Breast epithelium (tissue), 4 donors: ENCODE data around the gene ALK. TPM values are rescaled to one million over a fixed set of nuclear protein-coding genes. Genes with fewer than 3 reads are reported as not detected.

ENCODE experiments used
- DNase-seq, 2 donors: peaks; one replicate each; pipeline ENCODE4 v3.0.0-alpha.2; 2019; ENCODE audit warnings: low spot score in 2 of 2
- H3K27ac ChIP-seq, 2 donors: fragments of 200-600 bp; sonication (generic) in 1 of 2; one replicate each; pipeline ENCODE4 v1.5.1; 2016 to 2019; ENCODE audit warnings: mild to moderate bottlenecking in 1 of 2
- H3K27me3 ChIP-seq, 2 donors: fragments of 200-600 bp; sonication (generic) in 1 of 2; one replicate each; pipeline versions ENCODE4 v1.5.1 to v1.6.0; 2017 to 2019; ENCODE audit warnings: control low read depth in 1 of 2, mild to moderate bottlenecking in 1 of 2
- H3K36me3 ChIP-seq: fragments of 200-600 bp; one replicate; pipeline ENCODE4 v1.5.1; 2019
- H3K4me1 ChIP-seq, 2 donors: fragments of 200-600 bp; sonication (generic); one replicate each; pipeline ENCODE4 v1.5.1; 2016 to 2019; ENCODE audit warnings: control low read depth in 1 of 2
- H3K4me3 ChIP-seq, 3 donors: fragments of 200-600 bp; sonication (generic); 1 replicate in 2 of 3; 2 replicates in 1 of 3; pipeline ENCODE4 v1.5.1; 2016 to 2019; ENCODE audit warnings: mild to moderate bottlenecking in 3 of 3, moderate library complexity in 2 of 3
- H3K9me3 ChIP-seq, 2 donors: fragments of 200-600 bp; sonication (generic) in 1 of 2; one replicate each; pipeline ENCODE4 v1.5.1; 2016 to 2019; ENCODE audit warnings: control low read depth in 1 of 2
- POLR2A ChIP-seq: fragments of 450-650 bp; IDR thresholded peaks from one replicate; pipeline ENCODE4 v1.6.1; 2016; ENCODE audit warnings: antibody characterized with exemption, mild to moderate bottlenecking, moderate library complexity
- POLR2AphosphoS5 ChIP-seq, 3 donors: sonication (generic); formaldehyde crosslinking; IDR thresholded peaks; one replicate each; pipeline ENCODE4 v1.6.1; 2017; ENCODE audit warnings: antibody characterized with exemption in 3 of 3
- intact Hi-C: fragments of 100-400 bp; cut with DNase I; formaldehyde crosslinking; loops from one replicate; pipeline ENCODE4 v1.15.1; 2023; ENCODE audit warnings: low total_unique reads
- total RNA-seq, 3 donors: library from RNA; depleted of rRNA; stranded (reverse); fragments of >200 nt; gene quantifications; one replicate each; pipeline ENCODE4 v1.1.0, GENCODE V29; 2016
- TF ChIP-seq, protein P1 (sequence below), 3 donors: fragments of 450-650 bp; IDR thresholded peaks; one replicate each; pipeline ENCODE4 v1.5.1; 2016 to 2017; ENCODE audit warnings: antibody characterized with exemption in 3 of 3, mild to moderate bottlenecking in 3 of 3, moderate library complexity in 3 of 3

ALK gene
- total RNA-seq, 3 donors from 2014 or later = 0.33 to 5.6 (median 0.64) TPM

DNA sequence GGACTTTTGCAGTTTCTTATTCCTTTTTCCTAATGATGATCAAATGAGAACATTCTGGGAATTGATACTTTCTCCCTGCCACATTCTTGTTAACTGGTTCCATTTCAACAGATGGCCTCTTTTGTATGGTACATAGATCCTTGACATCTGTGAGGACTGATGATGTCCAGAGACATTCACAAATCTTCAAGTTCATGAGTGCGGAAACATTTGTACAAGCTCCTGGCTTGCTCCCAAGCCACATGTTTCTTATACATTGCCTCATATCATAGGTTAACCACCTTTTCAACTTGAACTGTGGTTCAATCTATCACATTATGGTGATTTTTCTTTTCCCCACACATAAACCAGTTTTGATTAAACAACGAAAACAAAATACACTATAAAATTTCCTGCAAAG lies 538.9 kb downstream of the ALK start:
- Histone ChIP-seq H3K4me1 (no peaks in the 10 kb centered on the region), H3K27me3 (no peaks in the 10 kb centered on the region), H3K27ac (no peak overlapping the region), H3K9me3 (no peaks in the 10 kb centered on the region), H3K36me3 (no peaks in the 10 kb centered on the region), H3K4me3 (no peak overlapping the region)
- no peak for DNase-seq
- intact Hi-C loops = loop anchor here (2.0 kb wide), 1 partner anchor 56 kb away; no protein-coding TSS in a partner anchor
- TF ChIP-seq POLR2AphosphoS5 (IDR thresholded peaks at IDR 0.05) (no peak), POLR2A (no peak)
- TF ChIP-seq, protein P1, sequence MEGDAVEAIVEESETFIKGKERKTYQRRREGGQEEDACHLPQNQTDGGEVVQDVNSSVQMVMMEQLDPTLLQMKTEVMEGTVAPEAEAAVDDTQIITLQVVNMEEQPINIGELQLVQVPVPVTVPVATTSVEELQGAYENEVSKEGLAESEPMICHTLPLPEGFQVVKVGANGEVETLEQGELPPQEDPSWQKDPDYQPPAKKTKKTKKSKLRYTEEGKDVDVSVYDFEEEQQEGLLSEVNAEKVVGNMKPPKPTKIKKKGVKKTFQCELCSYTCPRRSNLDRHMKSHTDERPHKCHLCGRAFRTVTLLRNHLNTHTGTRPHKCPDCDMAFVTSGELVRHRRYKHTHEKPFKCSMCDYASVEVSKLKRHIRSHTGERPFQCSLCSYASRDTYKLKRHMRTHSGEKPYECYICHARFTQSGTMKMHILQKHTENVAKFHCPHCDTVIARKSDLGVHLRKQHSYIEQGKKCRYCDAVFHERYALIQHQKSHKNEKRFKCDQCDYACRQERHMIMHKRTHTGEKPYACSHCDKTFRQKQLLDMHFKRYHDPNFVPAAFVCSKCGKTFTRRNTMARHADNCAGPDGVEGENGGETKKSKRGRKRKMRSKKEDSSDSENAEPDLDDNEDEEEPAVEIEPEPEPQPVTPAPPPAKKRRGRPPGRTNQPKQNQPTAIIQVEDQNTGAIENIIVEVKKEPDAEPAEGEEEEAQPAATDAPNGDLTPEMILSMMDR (IDR thresholded peaks at IDR 0.05) = no peak

DNA sequence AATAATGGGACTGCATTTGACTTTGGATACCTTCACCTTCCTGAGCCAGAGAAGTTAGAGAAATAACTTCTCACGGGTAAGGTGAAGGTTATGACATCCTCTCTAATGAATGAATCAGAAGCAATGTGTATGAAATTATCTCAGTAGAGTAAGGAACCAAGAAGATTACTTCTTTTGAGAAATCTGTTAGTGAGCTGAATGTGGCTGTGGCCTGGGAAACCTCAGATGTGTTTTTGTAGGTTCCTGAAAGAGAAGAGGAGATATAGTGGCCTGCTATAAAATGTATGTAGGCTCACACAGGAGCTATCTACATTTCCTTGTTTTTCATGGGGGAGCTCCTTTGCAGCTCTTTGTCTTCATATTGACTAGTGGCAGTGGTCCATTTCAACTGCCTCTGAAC lies 543.6 kb downstream of the ALK start:
- no peak for DNase-seq

DNA sequence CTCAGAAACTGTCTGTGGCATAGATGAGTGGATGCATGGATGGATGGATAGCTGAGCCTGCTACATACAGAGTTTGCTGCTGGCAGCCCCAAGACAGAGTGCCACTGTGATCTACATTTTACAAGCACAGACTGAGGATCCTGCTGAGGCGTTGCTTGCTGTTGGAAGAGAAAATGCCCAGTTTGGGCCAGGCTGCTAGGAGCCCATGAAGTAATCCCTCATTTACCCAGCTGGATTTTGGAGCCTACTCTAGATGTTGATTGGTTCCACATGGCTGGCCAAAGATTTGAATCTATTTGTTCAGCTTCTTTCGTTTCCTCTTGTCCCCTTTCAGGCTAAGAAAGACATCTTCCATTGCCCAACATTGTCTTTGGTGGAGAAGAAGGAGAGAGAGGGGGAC lies 544.8 kb downstream of the ALK start:
- Histone ChIP-seq H3K27ac (no peak overlapping the region), H3K9me3 (no peaks in the 10 kb centered on the region), H3K4me3 (no peak overlapping the region), H3K27me3 (no peaks in the 10 kb centered on the region), H3K4me1 (no peaks in the 10 kb centered on the region), H3K36me3 (no peaks in the 10 kb centered on the region)
- TF ChIP-seq POLR2A (no peak), POLR2AphosphoS5 (IDR thresholded peaks at IDR 0.05) (no peak)
- TF ChIP-seq, protein P1 (IDR thresholded peaks at IDR 0.05) = no peak
- intact Hi-C loops = no loop called here
- DNase-seq = no peak

More for the DNA sequence above, 543.6 kb downstream of the ALK start:
- no peak overlapping the region for H3K4me3 ChIP-seq
- no peaks in the 10 kb centered on the region for H3K4me1 ChIP-seq
- TF ChIP-seq POLR2AphosphoS5 (IDR thresholded peaks at IDR 0.05) (no peak), POLR2A (no peak)
- TF ChIP-seq, protein P1 (IDR thresholded peaks at IDR 0.05) = no peak
- H3K27me3 ChIP-seq = no peaks in the 10 kb centered on the region
- no peak overlapping the region for H3K27ac ChIP-seq
- no peaks in the 10 kb centered on the region for H3K36me3 ChIP-seq
- intact Hi-C loops = no loop called here
- H3K9me3 ChIP-seq = no peaks in the 10 kb centered on the region

DNA sequence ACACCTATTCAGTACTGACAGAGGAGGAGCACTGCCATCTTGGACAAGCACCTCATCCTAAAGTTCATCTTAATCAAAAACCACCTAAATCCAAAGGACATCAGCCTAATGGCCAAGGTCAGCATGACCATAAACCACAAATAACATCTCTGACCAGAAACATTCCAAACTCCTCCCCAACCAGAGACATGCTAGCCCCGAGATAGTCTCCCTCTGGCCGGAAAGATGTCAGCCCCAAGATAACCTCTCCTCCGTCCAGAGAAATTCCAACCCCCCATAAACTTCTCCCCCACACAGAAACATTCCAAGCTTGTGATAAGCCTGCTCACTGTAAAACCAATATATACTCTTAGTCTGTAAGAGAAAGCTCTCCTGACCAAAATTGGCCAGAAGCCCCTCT lies 545.5 kb downstream of the ALK start:
- Histone ChIP-seq H3K36me3 (no peaks in the 10 kb centered on the region), H3K4me1 (no peaks in the 10 kb centered on the region), H3K4me3 (no peak overlapping the region), H3K9me3 (no peaks in the 10 kb centered on the region), H3K27me3 (no peaks in the 10 kb centered on the region), H3K27ac (no peak overlapping the region)
- TF ChIP-seq, protein P1 (IDR thresholded peaks at IDR 0.05) = no peak
- no peak for TF ChIP-seq POLR2AphosphoS5 (IDR thresholded peaks at IDR 0.05)
- no peak for TF ChIP-seq POLR2A
- DNase-seq = no peak
- intact Hi-C loops = no loop called here

DNA sequence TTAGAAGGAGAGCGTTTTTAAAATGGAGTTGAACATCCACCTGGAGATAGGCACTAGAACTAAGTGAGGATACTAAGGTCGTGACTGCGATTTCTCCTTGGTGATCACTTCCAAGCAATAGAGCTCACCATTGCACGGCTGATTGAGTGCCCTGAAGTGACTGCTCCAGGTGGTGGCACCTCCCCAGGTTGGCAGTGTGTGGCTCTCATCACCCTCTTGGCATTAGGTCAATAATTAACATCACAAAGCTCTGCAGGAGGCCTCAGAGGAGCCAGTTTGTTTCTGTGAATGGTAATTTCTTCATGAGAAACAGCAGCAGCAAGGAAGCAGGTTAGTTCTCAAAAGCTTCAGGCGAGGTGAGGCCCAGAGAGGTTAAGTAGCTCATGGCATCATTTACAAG lies 546.6 kb downstream of the ALK start:
- intact Hi-C loops = no loop called here

More for the DNA sequence above, 546.6 kb downstream of the ALK start:
- TF ChIP-seq, protein P1 (IDR thresholded peaks at IDR 0.05) = no peak
- TF ChIP-seq POLR2A = no peak
- TF ChIP-seq POLR2AphosphoS5 (IDR thresholded peaks at IDR 0.05) = no peak
- H3K36me3 ChIP-seq = no peaks in the 10 kb centered on the region
- H3K4me1 ChIP-seq = no peaks in the 10 kb centered on the region
- DNase-seq = no peak
- H3K9me3 ChIP-seq = no peaks in the 10 kb centered on the region
- no peaks in the 10 kb centered on the region for H3K27me3 ChIP-seq
- no peak overlapping the region for H3K4me3 ChIP-seq
- H3K27ac ChIP-seq = no peak overlapping the region
